ENCODE data around the gene GPR142.

GPR142 gene

GRCh38 chr17:74371653-74372147, 4.4 kb downstream of the GPR142 start:
- no peak for DNase-seq

- DNase-seq, result no peak
Observed at GRCh38 chr17:74372426-74372825, 5.1 kb downstream of the GPR142 start.

DNA sequence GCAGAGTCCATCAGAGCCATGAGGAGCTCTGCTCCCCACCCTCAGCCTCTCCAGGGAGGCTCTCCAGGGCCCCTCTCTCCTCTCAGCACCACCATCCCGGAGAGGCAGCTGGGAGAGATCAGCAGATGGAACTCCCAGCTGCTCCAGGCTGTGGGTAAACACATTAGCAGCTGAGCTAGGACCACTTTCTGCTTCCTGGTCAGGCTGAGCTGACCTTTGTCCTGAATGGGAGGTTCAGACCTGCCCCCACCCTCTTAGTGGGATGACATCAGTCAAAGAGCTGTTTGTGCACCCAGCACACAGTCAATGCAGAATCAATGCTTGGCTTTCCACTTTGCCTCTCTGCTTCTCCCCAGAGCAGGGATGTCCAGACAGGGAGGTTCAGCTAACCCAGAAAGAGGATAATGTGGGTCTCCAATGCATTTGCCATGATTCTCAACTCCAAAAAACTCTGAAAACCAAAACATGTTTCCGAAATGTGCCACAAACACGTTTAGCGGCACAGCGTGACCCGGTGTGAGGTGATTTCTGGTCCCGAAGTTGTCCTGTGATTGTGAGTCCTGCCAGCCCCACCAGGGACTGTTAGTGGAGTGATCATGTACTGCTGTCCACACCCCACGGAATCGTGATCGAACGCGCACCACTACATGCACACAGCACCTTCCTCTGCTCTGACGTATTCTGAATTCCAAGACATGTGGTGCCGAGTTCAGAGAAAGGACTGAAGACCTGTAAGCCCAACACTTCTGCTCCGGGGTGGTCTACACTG, 6.7 kb downstream of the GPR142 start:
- no peak for DNase-seq

- no peak for DNase-seq
Observed at GRCh38 chr17:74374858-74375257, 7.6 kb downstream of the GPR142 start.

DNA sequence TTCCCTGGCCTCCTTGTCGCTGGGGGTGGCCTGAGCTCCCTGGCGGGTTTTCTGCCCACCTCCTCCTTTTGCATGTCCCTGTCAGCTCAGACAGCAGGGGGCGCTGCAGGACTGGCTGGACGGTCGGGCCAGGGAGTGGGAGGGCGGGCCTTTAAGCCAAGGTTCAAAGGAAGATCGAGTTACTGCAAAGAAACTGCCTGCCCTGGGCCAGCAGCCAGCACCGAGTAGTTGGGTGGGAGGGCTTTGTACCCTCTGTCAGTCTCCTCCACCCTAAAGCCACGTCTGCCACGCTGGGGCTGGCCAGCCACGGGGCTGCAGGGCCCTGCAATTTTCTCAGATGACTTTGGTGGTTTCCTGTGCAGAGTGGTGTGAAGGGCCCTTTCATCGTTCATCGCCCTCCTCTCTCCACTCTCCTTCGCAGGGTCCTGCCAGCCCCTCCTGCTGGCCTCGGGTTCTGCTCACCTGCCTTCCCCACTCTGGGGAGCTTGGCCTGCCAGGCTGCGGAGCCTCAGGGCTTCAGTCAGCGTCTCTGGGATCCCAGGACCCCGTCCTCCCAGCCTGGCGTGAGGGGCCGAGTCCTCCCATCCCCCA, 12.3 kb downstream of the GPR142 start:
- peak; percentile 69 for DNase-seq

- DNase-seq, result no peak
Observed at GRCh38 chr17:74380086-74380958, 13.0 kb downstream of the GPR142 start.

- DNase-seq, result no peak
Observed at GRCh38 chr17:74380959-74381808, 13.9 kb downstream of the GPR142 start.

DNA sequence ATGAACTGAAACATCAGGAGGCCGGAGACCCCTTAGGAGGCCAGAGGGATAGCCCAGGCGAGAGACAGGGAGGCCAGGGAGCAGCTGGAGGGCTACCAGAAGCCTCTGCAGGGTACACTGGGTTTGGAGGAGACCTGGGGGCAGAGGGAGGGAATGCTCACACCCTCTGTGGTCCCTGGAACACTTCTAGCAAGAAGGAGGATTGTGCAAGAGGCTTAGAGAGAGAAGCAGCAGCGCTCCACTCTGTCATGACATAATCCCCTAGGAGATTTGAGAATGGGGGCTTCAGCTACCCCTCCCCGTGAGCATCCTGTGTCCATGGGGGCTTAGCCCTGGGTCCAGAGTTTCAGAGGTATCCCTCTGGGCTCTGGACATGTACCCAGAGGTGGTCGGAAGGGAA, 15.8 kb downstream of the GPR142 start:
- no peak for DNase-seq

- DNase-seq, result no peak
Observed at GRCh38 chr17:74385201-74385600, 17.9 kb downstream of the GPR142 start.

DNA sequence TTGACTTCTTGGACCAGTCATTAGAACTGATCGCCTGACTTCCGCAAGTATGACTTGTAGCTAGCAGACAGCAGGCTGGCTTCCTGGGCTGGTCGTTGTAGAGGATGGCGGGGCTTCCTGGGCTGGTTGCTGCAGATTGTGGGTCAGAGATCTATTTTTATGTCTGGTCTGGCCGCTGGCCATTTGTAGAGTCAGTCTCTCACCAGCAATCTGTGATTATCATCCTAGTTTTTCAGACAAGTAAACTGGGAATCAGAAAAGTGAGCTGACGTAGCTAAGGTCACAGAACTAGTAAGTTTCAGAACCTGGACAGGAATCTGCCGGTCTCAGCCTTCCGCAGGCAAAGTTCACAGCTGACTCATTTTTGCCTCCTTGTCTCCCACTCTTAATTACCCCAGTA, 19.1 kb downstream of the GPR142 start:
- no peak for DNase-seq

DNA sequence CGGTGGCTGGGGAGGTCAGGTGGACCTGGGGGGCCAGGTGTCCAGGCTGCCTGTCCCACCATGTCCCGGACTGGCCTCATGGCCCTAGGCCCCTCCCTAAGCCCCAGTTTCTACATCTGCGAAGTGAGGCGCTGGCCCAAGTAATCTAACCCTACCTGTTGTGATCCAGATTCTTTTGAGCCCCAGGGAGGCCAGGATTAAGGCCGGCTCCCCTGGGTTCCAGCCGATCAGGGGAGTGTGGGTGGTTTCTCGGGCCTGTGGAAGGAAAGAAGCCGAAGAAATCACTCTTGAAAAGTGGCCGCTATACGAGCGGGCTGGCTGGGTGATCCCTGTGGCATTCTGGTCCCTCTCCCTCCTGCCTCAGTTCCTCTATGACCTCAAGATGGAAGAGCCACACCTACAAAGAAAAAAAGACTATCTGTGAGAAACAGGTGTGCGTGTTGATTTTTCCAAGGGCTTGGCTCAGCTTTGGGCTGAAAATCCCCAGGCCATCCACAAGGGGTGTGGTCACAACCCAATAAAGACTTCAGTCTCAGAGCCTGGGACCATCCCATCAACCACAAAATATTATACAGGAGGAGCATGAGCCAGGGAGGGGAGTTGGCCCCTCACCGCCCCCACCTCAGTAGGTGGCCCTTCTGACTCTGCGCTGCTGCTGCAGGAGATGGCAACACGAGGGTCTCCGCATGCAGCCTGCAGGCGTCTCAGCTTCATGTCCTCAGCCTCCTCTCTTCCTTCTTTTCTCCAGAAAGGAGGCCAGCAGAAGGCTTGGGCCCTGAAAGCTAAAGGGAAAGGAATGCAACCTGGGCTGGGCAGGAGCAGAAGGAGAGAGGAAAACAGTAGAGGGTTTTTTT, 20.3 kb downstream of the GPR142 start:
- no peak for DNase-seq

DNA sequence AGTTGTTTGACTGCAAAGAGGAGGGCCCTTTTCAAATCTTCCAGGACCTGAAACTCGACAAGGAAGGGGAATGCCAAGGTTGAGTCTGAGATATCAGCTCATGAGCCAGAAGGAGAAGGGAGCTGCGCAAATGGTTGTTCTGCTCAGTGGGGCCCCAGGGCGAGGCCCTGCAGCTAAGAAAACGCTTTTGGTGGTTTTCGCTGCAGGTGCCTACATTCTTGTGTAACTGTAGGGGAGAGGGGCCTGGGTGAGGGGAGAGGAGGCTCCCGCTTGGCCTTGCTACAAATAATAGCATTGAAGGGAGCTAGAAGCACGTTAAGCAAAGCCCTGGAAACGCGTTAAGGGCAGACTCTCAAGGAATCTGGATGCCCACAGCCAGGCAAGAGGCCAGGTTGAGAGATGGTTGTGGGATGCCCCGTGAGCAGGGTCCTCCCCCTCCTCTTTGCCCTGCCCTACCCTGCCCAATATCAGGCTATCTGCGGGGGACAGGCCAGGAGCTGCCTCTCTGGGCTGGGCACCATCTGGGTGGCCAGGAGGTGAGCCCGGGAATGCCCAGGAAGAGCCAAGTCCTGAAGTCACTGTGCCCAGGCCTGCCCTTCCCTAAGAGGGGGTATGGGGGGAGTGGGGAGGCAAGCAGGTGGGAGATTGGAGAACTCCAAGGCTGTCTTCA, 21.9 kb downstream of the GPR142 start:
- DNase-seq, result no peak

DNA sequence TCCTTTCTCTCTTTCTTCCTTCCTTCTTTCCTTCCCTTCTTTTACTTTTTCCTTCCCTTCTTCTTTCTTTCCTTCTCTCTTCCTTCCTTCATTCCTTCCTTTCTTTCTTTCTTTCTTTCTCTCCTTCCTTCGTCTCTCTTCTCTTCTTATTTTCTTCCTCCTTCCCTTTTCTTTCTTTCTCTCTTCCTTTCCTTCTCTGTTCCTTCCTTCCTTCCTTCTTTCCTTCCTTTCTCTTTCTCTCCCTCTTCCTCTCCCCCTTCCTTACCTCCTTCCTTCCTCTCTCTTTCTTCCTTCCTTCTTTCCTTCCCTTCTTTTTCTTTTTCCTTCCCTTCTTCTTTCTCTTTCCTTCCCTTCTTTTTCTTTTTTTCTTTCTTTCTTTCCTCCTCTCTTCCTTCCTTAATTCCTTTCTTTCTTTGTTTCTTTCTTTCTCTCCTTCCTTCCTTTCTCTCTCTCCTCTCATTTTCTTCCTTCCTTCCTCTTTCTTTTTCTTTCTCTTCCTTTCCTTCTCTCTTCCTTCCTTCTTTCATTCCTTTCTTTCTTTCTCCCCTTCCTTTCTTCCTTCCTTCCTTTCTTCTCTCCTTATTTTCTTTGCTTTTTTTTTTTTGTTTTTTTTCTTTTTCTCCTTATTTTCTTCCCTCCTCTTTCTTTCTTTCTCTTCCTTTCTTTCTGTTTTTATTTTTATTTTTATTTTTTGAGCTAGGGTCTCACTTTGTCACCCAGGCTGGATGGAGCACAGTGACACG, 22.8 kb downstream of the GPR142 start:
- no peak for DNase-seq

- DNase-seq, result no peak
Observed at GRCh38 chr17:74390680-74391653, 23.7 kb downstream of the GPR142 start.

DNA sequence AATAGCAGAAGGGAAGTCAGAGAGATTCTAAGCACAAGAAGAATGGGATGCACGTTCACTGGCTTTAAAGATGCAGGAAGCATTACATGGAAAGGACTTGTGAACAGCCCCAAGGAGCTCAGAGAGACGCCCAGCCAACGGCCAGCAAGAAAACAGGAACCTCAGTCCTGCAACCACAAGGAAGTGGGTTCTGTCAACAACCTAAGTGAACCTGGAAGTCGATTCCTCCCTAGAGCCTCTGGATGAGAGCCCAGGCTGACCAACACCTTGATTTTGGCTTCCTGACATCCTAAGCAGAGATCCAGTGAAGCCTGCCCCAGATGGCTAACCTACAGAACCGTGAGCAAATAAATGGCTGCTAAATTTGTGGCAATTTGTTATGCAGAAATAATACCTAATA, 24.5 kb downstream of the GPR142 start:
- no peak for DNase-seq

- no peak for DNase-seq
Observed at GRCh38 chr17:74392848-74393247, 25.5 kb downstream of the GPR142 start.

GRCh38 chr17:74393346-74393942, 26.1 kb downstream of the GPR142 start:
- peak; percentile 27 for DNase-seq

DNA sequence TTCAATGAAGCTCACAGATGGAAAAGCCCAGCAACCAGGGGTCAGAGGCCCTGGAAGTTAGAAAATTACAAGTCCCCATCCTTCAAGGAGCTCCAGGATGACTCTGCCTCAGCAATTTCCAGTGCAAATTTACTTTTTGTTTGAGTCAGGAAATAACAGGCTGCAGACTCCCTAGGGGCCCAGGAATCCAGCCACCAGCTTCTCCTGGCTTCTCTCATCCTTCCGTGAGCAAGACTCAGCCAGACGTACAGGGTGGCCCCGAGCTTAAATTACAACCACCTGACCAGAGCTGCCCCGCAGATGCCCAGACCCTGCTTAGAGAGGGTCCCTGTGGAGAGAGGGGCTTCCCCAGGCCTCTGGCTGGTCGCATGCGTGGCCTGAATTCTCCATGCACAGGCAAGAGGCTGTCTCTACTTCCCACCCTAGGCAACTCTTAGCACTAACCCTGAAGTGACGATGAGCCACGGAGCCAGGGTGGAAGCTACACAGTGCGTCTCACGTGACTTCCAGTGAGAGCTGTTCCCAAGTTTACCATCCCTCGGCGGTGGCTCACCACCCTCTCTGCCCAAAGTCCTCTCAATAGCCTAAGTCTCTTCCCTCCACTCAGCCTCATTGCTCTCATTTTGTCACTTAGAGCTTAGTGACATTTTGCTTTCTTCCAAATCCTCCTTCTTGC, 27.1 kb downstream of the GPR142 start:
- DNase-seq, result no peak

Data from fibroblast of skin of abdomen (primary cell).